ENCODE results near the gene BPIFB2.

DNA sequence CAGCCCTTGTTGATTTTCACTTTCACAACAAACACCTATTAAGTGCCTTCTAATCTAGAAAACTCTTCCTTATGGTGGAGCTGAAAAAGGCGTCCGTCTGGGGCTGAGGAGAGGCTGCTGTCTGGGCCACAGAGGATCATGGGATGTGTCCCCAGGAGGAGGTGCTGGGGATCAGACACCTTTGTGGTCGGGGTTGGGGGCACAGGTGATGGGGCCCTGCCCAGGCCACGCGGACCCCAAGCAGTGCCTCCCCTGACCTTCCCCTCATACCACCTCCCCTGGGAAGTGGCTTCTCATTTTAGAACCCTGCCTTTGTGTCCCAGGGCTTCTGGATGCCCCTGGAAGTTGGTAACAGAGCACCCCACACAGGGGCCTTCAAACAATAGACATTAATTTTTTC lies 44.3 kb upstream of the BPIFB2 start:
- TF ChIP-seq EP300 (IDR thresholded peaks at IDR 0.05; ENCODE audit: borderline replicate concordance) = no peak
- TF ChIP-seq, protein P1, sequence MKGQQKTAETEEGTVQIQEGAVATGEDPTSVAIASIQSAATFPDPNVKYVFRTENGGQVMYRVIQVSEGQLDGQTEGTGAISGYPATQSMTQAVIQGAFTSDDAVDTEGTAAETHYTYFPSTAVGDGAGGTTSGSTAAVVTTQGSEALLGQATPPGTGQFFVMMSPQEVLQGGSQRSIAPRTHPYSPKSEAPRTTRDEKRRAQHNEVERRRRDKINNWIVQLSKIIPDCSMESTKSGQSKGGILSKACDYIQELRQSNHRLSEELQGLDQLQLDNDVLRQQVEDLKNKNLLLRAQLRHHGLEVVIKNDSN (IDR thresholded peaks at IDR 0.05) = no peak
- TF ChIP-seq REST (IDR thresholded peaks at IDR 0.05; ENCODE audit: low read depth) = no peak
- no peak for TF ChIP-seq ZBTB7A (IDR thresholded peaks at IDR 0.05; ENCODE audit: low read depth)
- TF ChIP-seq TAF1 (IDR thresholded peaks at IDR 0.05; ENCODE audit: low read depth) = no peak
- TF ChIP-seq YY1 (IDR thresholded peaks at IDR 0.05; ENCODE audit: low read depth) = no peak
- TF ChIP-seq MAX (IDR thresholded peaks at IDR 0.05) = no peak
- no peak for TF ChIP-seq CREB1 (IDR thresholded peaks at IDR 0.05; ENCODE audit: low read depth)
- TF ChIP-seq FOXM1 (IDR thresholded peaks at IDR 0.05; ENCODE audit: borderline replicate concordance, low read depth) = no peak
- TF ChIP-seq CEBPB (IDR thresholded peaks at IDR 0.05) = no peak
- TF ChIP-seq TCF12 (IDR thresholded peaks at IDR 0.05; ENCODE audit: low read depth) = no peak
- TF ChIP-seq RAD21 (IDR thresholded peaks at IDR 0.05; ENCODE audit: low read depth) = no peak

Data from Ishikawa (cell line).